ENCODE data around the gene THOC1. TPM values are rescaled to one million over a fixed set of nuclear protein-coding genes. Genes with fewer than 3 reads are reported as not detected.

Gene THOC1
- total and polyA plus RNA-seq, 7 experiments from 2014 or later = 15.1 to 93.7 (median 69.2) TPM

DNA sequence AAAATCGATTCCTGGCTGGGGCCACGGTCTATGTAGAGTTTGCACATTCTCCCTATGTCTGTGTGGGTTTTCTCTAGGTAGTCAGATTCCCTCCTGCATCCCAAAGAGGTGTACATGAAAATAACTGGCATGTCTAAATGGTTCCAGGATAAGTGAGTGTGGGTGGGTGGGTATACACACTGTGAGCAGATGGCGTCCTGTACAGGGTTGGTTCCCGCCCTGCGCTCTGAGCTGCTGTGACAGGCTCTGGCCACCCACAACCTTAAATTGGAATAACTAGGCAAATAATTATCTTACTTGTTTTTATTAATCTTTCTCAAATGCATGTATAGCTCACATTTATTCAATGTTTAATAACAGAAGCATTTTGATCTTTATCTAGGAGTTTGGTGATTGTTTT, 16.3 kb downstream of the THOC1 start:
- CTCF ChIA-PET = no interaction called here
- H3K36me3 ChIP-seq (ENCODE audit: control insufficient read depth in 2 of 3, insufficient read depth in 3 of 3, low read length in 3 of 3) = peaks cover 28 to 79% (median 30%) of the 10 kb centered on the region in 3 experiments
- no peak overlapping the region for H3K27ac ChIP-seq (ENCODE audit: low read depth, low read length)
- Mint-ChIP-seq H3K36me3 (peaks cover 10 to 57% (median 30%) of the 10 kb centered on the region in 5 donors), H3K27me3 (no peaks in the 10 kb centered on the region), H3K9me3 (no peaks in the 10 kb centered on the region), H3K27ac (no peak overlapping the region), H3K4me3 (no peak overlapping the region), H3K4me1 (peaks cover 0 to 5% (median 0%) of the 10 kb centered on the region in 7 donors)
- H3K4me3 ChIP-seq (ENCODE audit: low read length) = no peak overlapping the region
- intact Hi-C loops (cut with micrococcal nuclease) = no loop called here
- DNase-seq (no peak), ATAC-seq (no peak)
- POLR2A ChIA-PET = no interaction called here
- H3K4me1 ChIP-seq (ENCODE audit: control insufficient read depth in 2 of 2, insufficient read depth in 2 of 2, low read length in 2 of 2) = no peaks in the 10 kb centered on the region
- no peaks in the 10 kb centered on the region for H3K9me3 ChIP-seq (ENCODE audit: control insufficient read depth in 2 of 3, low read length in 3 of 3)
- no peaks in the 10 kb centered on the region for H3K27me3 ChIP-seq (ENCODE audit: control insufficient read depth in 2 of 2, insufficient read depth in 2 of 2, low read length in 2 of 2)

DNA sequence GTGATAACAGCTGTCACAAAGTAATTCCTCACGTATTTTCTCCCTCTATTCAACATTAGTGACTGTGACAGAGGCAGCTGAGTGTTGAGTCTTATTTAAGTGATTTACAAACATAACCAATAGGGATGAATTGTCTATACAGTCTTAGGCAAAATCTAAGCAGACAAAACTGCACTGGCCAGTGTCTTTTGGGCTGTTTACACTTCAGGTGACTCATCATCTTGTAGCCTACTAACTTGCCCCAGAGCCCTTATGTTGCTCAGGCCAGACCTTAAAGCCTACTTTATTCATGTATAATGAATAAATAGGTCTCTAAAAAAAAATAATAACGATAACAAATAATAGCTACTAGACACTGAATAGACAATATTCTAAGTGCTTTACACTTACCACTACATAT, 17.2 kb downstream of the THOC1 start:
- peaks cover 28 to 77% (median 30%) of the 10 kb centered on the region in 3 experiments for H3K36me3 ChIP-seq (ENCODE audit: control insufficient read depth in 2 of 3, insufficient read depth in 3 of 3, low read length in 3 of 3)
- H3K9me3 ChIP-seq (ENCODE audit: control insufficient read depth in 2 of 3, low read length in 3 of 3) = no peaks in the 10 kb centered on the region
- no peak for ATAC-seq
- H3K4me3 ChIP-seq (ENCODE audit: low read length) = no peak overlapping the region
- no peaks in the 10 kb centered on the region for H3K27me3 Mint-ChIP-seq
- no peak overlapping the region for H3K27ac ChIP-seq (ENCODE audit: low read depth, low read length)
- no peaks in the 10 kb centered on the region for H3K9me3 Mint-ChIP-seq
- no peaks in the 10 kb centered on the region for H3K4me1 ChIP-seq (ENCODE audit: control insufficient read depth in 2 of 2, insufficient read depth in 2 of 2, low read length in 2 of 2)
- intact Hi-C loops (cut with micrococcal nuclease) = no loop called here
- CTCF ChIA-PET = no interaction called here
- peaks cover 0 to 5% (median 0%) of the 10 kb centered on the region in 7 donors for H3K4me1 Mint-ChIP-seq
- no peaks in the 10 kb centered on the region for H3K27me3 ChIP-seq (ENCODE audit: control insufficient read depth in 2 of 2, insufficient read depth in 2 of 2, low read length in 2 of 2)
- no peak overlapping the region for H3K4me3 Mint-ChIP-seq
- no peak overlapping the region for H3K27ac Mint-ChIP-seq
- DNase-seq = no peak
- H3K36me3 Mint-ChIP-seq = peaks cover 4 to 56% (median 31%) of the 10 kb centered on the region in 5 donors
- POLR2A ChIA-PET = interaction anchor here (1.2 kb wide), 1 partner anchor 18 kb away, joined by 4 read pairs; the partner anchor contains the start of gene THOC1

DNA sequence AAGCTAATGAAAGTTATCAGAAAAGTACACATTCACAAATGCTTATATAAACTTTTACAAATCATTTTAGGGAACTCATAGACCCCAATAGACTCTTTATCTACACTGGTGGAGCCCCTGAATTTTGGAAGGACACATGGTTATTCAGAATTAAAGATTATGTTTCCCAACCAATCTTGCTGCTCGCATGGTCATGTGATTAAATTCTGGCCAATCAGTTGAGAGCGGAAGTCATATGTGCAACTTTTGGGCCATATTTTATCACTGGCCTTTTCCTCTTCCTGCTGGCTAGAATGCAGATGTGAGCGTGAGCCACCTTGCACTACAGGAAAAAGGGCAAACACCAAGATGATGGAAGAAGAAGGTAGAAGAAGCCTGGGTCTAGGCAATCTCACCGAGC, 19.8 kb downstream of the THOC1 start:
- Histone ChIP-seq H3K4me1 (ENCODE audit: control insufficient read depth in 2 of 2, insufficient read depth in 2 of 2, low read length in 2 of 2) (no peaks in the 10 kb centered on the region), H3K9me3 (ENCODE audit: control insufficient read depth in 2 of 3, low read length in 3 of 3) (no peaks in the 10 kb centered on the region), H3K27ac (ENCODE audit: low read depth, low read length) (no peak overlapping the region), H3K4me3 (ENCODE audit: low read length) (no peak overlapping the region), H3K27me3 (ENCODE audit: control insufficient read depth in 2 of 2, insufficient read depth in 2 of 2, low read length in 2 of 2) (no peaks in the 10 kb centered on the region), H3K36me3 (ENCODE audit: control insufficient read depth in 2 of 3, insufficient read depth in 3 of 3, low read length in 3 of 3) (peaks cover 31 to 62% (median 39%) of the 10 kb centered on the region in 3 experiments)
- no peak for ATAC-seq
- ChIA-PET POLR2A (no interaction called here), CTCF (no interaction called here)
- H3K27me3 Mint-ChIP-seq = no peaks in the 10 kb centered on the region
- intact Hi-C loops (cut with micrococcal nuclease) = no loop called here
- peaks cover 15 to 66% (median 51%) of the 10 kb centered on the region in 5 donors for H3K36me3 Mint-ChIP-seq
- H3K4me3 Mint-ChIP-seq = no peak overlapping the region
- no peak for DNase-seq
- H3K27ac Mint-ChIP-seq = no peak overlapping the region
- H3K4me1 Mint-ChIP-seq = peaks cover 0 to 7% (median 3%) of the 10 kb centered on the region in 7 donors
- no peaks in the 10 kb centered on the region for H3K9me3 Mint-ChIP-seq

DNA sequence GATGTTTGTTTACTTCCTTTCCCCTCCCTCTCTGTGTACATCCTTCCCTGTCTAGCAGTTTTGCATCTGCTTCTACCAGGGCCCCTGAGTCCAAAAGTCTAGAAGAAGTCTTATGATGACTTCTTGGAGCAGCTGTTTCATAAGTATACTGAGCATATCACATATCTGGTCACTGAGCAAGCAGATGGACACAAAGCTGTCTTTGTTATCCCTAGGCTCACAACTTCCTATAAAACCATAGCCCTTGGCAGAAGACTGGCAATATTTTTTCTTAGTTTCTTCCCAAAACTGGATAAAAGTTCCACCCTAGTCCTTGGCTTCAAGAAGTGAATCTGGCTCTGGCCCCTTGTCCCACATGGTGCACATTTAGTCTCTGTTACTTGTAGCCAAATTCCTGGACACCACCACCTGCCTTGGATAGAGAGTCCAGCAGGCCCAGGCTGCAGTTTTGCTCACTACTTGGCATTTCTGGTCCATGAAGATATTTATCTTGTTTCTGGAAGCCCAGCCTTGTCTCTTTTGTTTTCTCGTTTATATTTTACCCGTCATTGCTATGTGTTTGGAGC, 22.5 kb downstream of the THOC1 start:
- no peaks in the 10 kb centered on the region for H3K9me3 Mint-ChIP-seq
- Histone ChIP-seq H3K27me3 (ENCODE audit: control insufficient read depth in 2 of 2, insufficient read depth in 2 of 2, low read length in 2 of 2) (no peaks in the 10 kb centered on the region), H3K27ac (ENCODE audit: low read depth, low read length) (no peak overlapping the region), H3K36me3 (ENCODE audit: control insufficient read depth in 2 of 3, insufficient read depth in 3 of 3, low read length in 3 of 3) (peaks cover 19 to 44% (median 19%) of the 10 kb centered on the region in 3 experiments), H3K9me3 (ENCODE audit: control insufficient read depth in 2 of 3, low read length in 3 of 3) (no peaks in the 10 kb centered on the region), H3K4me3 (ENCODE audit: low read length) (no peak overlapping the region), H3K4me1 (ENCODE audit: control insufficient read depth in 2 of 2, insufficient read depth in 2 of 2, low read length in 2 of 2) (no peaks in the 10 kb centered on the region)
- H3K27me3 Mint-ChIP-seq = no peaks in the 10 kb centered on the region
- CTCF ChIA-PET = no interaction called here
- peak overlapping the region in 1 of 9 donors; percentile 19 for H3K27ac Mint-ChIP-seq
- H3K4me3 Mint-ChIP-seq = no peak overlapping the region
- POLR2A ChIA-PET = no interaction called here
- DNase-seq = no peak
- ATAC-seq = no peak
- peaks cover 0 to 10% (median 3%) of the 10 kb centered on the region in 7 donors for H3K4me1 Mint-ChIP-seq
- intact Hi-C loops (cut with micrococcal nuclease) = no loop called here
- H3K36me3 Mint-ChIP-seq = peaks cover 12 to 57% (median 51%) of the 10 kb centered on the region in 5 donors

DNA sequence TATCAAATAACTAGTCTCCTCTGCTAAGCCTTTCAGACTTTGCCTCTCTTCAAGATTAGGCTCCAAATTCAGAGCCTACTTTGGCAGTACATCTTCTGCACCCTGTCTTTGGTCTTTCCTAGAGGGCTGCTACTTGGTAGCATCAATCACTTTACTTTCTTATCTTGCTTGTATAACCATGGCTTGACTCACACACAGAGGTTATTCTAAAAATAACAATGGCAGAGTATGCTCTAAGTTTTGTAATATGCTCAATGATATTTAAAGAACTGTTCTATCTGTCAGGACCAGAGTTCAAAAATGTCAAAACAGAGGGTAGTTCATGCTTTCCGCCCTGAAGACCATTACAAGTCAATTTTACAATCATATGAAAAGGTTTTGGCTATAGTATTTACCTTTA, 27.7 kb downstream of the THOC1 start:
- Mint-ChIP-seq H3K27me3 (no peaks in the 10 kb centered on the region), H3K36me3 (peaks cover 10 to 42% (median 32%) of the 10 kb centered on the region in 5 donors), H3K4me1 (peaks cover 0 to 12% (median 3%) of the 10 kb centered on the region in 7 donors), H3K4me3 (no peak overlapping the region), H3K27ac (no peak overlapping the region), H3K9me3 (no peaks in the 10 kb centered on the region)
- H3K4me1 ChIP-seq (ENCODE audit: control insufficient read depth in 2 of 2, insufficient read depth in 2 of 2, low read length in 2 of 2) = no peaks in the 10 kb centered on the region
- ChIA-PET CTCF (no interaction called here), POLR2A (no interaction called here)
- no peaks in the 10 kb centered on the region for H3K9me3 ChIP-seq (ENCODE audit: control insufficient read depth in 2 of 3, low read length in 3 of 3)
- ATAC-seq (no peak), DNase-seq (no peak)
- intact Hi-C loops (cut with micrococcal nuclease) = no loop called here
- H3K4me3 ChIP-seq (ENCODE audit: low read length) = no peak overlapping the region
- peaks cover 6 to 13% (median 11%) of the 10 kb centered on the region in 3 experiments for H3K36me3 ChIP-seq (ENCODE audit: control insufficient read depth in 2 of 3, insufficient read depth in 3 of 3, low read length in 3 of 3)
- H3K27me3 ChIP-seq (ENCODE audit: control insufficient read depth in 2 of 2, insufficient read depth in 2 of 2, low read length in 2 of 2) = no peaks in the 10 kb centered on the region
- no peak overlapping the region for H3K27ac ChIP-seq (ENCODE audit: low read depth, low read length)

DNA sequence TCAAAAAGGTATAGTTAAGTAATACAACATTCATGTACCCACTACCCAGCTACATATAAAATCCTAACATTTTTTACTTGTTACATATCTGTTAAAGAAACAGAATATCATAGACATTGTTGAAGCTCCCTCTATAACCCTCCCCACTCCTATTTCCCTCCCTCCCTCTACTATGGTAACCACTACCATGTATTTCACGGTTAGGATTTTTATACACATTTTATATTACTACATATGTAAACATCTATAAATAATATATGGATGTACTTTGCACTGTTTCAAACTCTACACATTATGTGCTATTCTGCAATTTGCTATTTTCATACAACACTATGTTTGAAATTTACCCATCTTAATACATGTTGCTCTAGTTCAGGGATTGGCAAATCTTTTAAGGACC, 36.3 kb downstream of the THOC1 start:
- no peaks in the 10 kb centered on the region for H3K27me3 Mint-ChIP-seq
- no peaks in the 10 kb centered on the region for H3K4me1 ChIP-seq (ENCODE audit: control insufficient read depth in 2 of 2, insufficient read depth in 2 of 2, low read length in 2 of 2)
- ATAC-seq (no peak), DNase-seq (no peak)
- peaks cover 0 to 6% (median 3%) of the 10 kb centered on the region in 7 donors for H3K4me1 Mint-ChIP-seq
- H3K27ac ChIP-seq (ENCODE audit: low read depth, low read length) = no peak overlapping the region
- H3K4me3 Mint-ChIP-seq = no peak overlapping the region
- no peaks in the 10 kb centered on the region for H3K36me3 ChIP-seq (ENCODE audit: control insufficient read depth in 2 of 3, insufficient read depth in 3 of 3, low read length in 3 of 3)
- no peaks in the 10 kb centered on the region for H3K27me3 ChIP-seq (ENCODE audit: control insufficient read depth in 2 of 2, insufficient read depth in 2 of 2, low read length in 2 of 2)
- no peak overlapping the region for H3K27ac Mint-ChIP-seq
- peaks cover 8 to 45% (median 22%) of the 10 kb centered on the region in 5 donors for H3K36me3 Mint-ChIP-seq
- no peaks in the 10 kb centered on the region for H3K9me3 ChIP-seq (ENCODE audit: control insufficient read depth in 2 of 3, low read length in 3 of 3)
- intact Hi-C loops (cut with micrococcal nuclease) = no loop called here
- ChIA-PET CTCF (interaction anchor here (0.5 kb wide), 1 partner anchor 11 kb away, joined by 3 read pairs; no protein-coding TSS in a partner anchor), POLR2A (no interaction called here)
- H3K4me3 ChIP-seq (ENCODE audit: low read length) = no peak overlapping the region
- H3K9me3 Mint-ChIP-seq = no peaks in the 10 kb centered on the region

DNA sequence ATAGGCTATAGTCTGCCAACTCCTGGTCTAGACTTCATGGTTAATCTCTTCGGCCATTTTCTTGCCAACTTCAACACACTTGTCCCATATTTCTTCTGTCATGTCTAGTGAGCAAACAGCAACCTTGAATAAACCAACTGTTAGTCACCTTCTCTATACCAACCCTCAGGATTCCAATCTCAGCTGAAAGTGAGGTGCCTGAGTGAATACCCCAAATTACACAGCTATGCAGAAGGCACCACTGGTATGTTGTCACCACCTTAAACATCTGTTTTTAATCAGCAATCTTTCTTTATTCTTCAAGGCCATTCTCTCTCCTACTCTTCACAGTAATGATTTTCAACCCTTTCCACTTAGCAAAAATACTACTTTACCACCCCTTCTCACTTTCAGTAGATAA, 39.3 kb downstream of the THOC1 start:
- Mint-ChIP-seq H3K36me3 (peaks cover 8 to 54% (median 20%) of the 10 kb centered on the region in 5 donors), H3K27me3 (no peaks in the 10 kb centered on the region), H3K9me3 (no peaks in the 10 kb centered on the region), H3K27ac (peak overlapping the region in 3 of 9 donors; percentile 12 to 60 (median 55)), H3K4me3 (no peak overlapping the region), H3K4me1 (peaks cover 0 to 6% (median 2%) of the 10 kb centered on the region in 7 donors)
- intact Hi-C loops (cut with micrococcal nuclease) = no loop called here
- Histone ChIP-seq H3K27ac (ENCODE audit: low read depth, low read length) (no peak overlapping the region), H3K36me3 (ENCODE audit: control insufficient read depth in 2 of 3, insufficient read depth in 3 of 3, low read length in 3 of 3) (peaks cover 0 to 24% (median 8%) of the 10 kb centered on the region in 3 experiments), H3K4me3 (ENCODE audit: low read length) (no peak overlapping the region), H3K27me3 (ENCODE audit: control insufficient read depth in 2 of 2, insufficient read depth in 2 of 2, low read length in 2 of 2) (no peaks in the 10 kb centered on the region), H3K9me3 (ENCODE audit: control insufficient read depth in 2 of 3, low read length in 3 of 3) (no peaks in the 10 kb centered on the region), H3K4me1 (ENCODE audit: control insufficient read depth in 2 of 2, insufficient read depth in 2 of 2, low read length in 2 of 2) (no peaks in the 10 kb centered on the region)
- DNase-seq = no peak
- CTCF ChIA-PET = no interaction called here
- POLR2A ChIA-PET = interaction anchor here (0.9 kb wide), 1 partner anchor 40 kb away, joined by 3 read pairs; the partner anchor contains the start of gene THOC1
- ATAC-seq = no peak

Data from naive thymus-derived CD4-positive, alpha-beta T cell (primary cell).